Measurements from ENCODE around the gene TCHP. TPM values are rescaled to one million over a fixed set of nuclear protein-coding genes. Genes with fewer than 3 reads are reported as not detected.

TCHP gene
- total RNA-seq, 1 donor from 2014 or later = 20.6 TPM

DNA sequence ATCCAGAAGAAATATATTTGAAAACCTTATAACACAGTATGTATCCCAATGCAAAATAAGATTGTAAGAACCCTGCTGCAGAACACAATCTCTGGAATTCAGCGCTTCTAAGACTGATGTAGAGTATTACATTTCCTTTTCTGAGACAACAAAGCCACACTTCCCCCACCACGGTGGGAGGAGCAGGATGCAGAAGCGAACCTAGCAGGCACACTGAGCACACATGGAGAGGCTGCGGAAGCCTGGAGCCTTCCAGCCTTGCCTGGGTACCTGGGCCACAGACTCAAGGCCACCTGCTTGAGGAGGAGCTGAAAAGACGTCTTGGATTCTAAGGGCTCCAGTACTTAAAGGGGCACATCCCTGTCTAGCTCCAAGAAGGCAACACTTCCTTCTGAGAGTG, 46.4 kb downstream of the TCHP start:
- TF ChIP-seq, protein P1, sequence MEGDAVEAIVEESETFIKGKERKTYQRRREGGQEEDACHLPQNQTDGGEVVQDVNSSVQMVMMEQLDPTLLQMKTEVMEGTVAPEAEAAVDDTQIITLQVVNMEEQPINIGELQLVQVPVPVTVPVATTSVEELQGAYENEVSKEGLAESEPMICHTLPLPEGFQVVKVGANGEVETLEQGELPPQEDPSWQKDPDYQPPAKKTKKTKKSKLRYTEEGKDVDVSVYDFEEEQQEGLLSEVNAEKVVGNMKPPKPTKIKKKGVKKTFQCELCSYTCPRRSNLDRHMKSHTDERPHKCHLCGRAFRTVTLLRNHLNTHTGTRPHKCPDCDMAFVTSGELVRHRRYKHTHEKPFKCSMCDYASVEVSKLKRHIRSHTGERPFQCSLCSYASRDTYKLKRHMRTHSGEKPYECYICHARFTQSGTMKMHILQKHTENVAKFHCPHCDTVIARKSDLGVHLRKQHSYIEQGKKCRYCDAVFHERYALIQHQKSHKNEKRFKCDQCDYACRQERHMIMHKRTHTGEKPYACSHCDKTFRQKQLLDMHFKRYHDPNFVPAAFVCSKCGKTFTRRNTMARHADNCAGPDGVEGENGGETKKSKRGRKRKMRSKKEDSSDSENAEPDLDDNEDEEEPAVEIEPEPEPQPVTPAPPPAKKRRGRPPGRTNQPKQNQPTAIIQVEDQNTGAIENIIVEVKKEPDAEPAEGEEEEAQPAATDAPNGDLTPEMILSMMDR (IDR thresholded peaks at IDR 0.05; ENCODE audit: unreplicated experiment) = no peak
- H3K27ac Mint-ChIP-seq = peak overlapping the region; percentile 91
- H3K4me3 Mint-ChIP-seq (ENCODE audit: low read depth) = peak overlapping the region; percentile 24
- DNase-seq (ENCODE audit: low spot score, unreplicated experiment) = no peak
- peaks cover 32% of the 10 kb centered on the region for H3K4me1 Mint-ChIP-seq (ENCODE audit: low read depth)
- H3K9me3 Mint-ChIP-seq (ENCODE audit: low read depth) = no peaks in the 10 kb centered on the region
- H3K27me3 Mint-ChIP-seq = no peaks in the 10 kb centered on the region
- H3K36me3 Mint-ChIP-seq (ENCODE audit: insufficient read depth) = peaks cover 15% of the 10 kb centered on the region

DNA sequence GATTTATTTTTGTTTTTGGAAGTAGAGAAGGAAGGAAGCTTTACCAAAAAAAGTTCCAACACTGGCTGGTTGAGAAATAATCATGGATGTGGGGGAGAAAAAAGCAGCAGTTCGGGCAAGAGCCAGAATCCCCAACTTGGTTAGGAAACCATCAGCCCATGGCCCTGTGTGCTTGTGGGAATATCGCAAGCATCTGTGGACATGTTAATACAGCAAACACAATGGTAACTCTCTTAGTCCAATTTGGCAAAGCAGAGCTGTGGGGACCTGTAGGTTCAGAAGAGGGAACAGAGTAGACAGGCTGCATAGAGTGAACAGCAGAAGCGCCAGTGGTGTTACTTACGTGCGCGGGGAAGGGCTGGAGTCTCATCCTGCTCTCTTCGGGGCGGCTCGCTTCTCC, 46.8 kb downstream of the TCHP start:
- Mint-ChIP-seq H3K9me3 (ENCODE audit: low read depth) (no peaks in the 10 kb centered on the region), H3K27ac (peak overlapping the region; percentile 91), H3K36me3 (ENCODE audit: insufficient read depth) (peaks cover 17% of the 10 kb centered on the region), H3K4me1 (ENCODE audit: low read depth) (peaks cover 32% of the 10 kb centered on the region), H3K27me3 (no peaks in the 10 kb centered on the region), H3K4me3 (ENCODE audit: low read depth) (peak overlapping the region; percentile 24)
- TF ChIP-seq, protein P1 (IDR thresholded peaks at IDR 0.05; ENCODE audit: unreplicated experiment) = no peak
- DNase-seq (ENCODE audit: low spot score, unreplicated experiment) = no peak

DNA sequence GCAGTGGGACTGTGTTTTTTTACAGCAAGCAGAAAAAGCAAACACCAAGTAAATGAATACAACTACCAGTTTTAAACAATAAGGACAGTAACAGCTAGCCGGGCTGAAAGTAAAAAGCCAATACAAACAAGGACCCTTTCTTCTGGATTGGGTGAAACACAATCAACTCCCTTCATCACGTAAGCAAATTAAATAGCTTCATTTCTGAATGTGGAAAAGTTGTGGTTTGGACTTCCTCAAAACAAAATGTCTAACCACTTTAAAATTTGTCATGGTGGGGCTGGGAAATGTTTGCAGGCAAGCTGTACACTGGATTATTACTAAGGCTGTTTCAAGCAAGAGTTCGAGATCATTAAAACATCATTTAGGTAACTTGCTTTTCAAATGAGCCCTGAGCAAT, 47.4 kb downstream of the TCHP start:
- peak overlapping the region; percentile 91 for H3K27ac Mint-ChIP-seq
- H3K4me1 Mint-ChIP-seq (ENCODE audit: low read depth) = peaks cover 32% of the 10 kb centered on the region
- no peak for DNase-seq (ENCODE audit: low spot score, unreplicated experiment)
- H3K4me3 Mint-ChIP-seq (ENCODE audit: low read depth) = no peak overlapping the region
- H3K27me3 Mint-ChIP-seq = no peaks in the 10 kb centered on the region
- TF ChIP-seq, protein P1 (IDR thresholded peaks at IDR 0.05; ENCODE audit: unreplicated experiment) = no peak
- H3K9me3 Mint-ChIP-seq (ENCODE audit: low read depth) = no peaks in the 10 kb centered on the region
- peaks cover 23% of the 10 kb centered on the region for H3K36me3 Mint-ChIP-seq (ENCODE audit: insufficient read depth)

DNA sequence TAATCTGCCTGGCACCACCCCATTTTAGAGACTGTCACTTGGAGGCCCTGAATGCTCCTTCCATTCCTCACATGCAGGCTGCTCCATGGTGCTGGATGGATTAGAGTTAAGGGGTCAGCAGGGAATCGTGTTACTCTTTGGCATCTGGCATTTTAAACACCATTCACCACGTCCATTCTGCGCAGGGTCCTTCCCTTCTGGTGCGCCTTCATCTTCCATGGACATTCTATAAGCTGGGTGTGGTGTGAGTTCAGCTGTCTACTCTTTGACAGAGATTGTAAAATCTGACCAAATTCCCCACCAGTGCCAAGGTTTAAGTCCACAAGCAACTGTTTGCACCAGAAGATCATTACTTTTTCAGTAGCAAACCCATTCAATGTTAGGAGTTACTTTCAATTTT, 48.3 kb downstream of the TCHP start:
- peaks cover 32% of the 10 kb centered on the region for H3K4me1 Mint-ChIP-seq (ENCODE audit: low read depth)

DNA sequence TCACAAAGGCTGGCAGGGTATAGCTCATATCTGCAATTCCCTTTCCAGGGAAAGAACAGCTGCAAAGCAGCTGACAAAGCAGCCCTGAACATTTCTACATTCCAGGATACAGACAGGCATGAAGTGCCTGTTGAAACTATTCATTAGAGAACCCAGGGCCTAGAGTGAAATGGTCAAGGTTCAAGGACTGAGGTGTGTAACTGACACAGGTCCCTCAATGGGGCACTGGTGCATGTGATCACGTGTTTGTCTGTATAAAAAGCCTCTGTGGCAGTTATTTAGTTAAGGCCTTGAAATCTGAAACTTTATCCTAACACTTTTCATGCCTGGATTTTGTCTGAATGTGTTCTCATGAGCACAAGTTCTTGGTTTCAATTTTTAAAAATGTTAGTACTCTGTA, 49.0 kb downstream of the TCHP start:
- no peaks in the 10 kb centered on the region for H3K27me3 Mint-ChIP-seq
- TF ChIP-seq, protein P1 (IDR thresholded peaks at IDR 0.05; ENCODE audit: unreplicated experiment) = no peak
- H3K4me1 Mint-ChIP-seq (ENCODE audit: low read depth) = peaks cover 32% of the 10 kb centered on the region
- H3K9me3 Mint-ChIP-seq (ENCODE audit: low read depth) = no peaks in the 10 kb centered on the region
- peaks cover 32% of the 10 kb centered on the region for H3K36me3 Mint-ChIP-seq (ENCODE audit: insufficient read depth)
- DNase-seq (ENCODE audit: low spot score, unreplicated experiment) = no peak
- peak overlapping the region; percentile 92 for H3K27ac Mint-ChIP-seq
- H3K4me3 Mint-ChIP-seq (ENCODE audit: low read depth) = no peak overlapping the region

More for the DNA sequence above, 48.3 kb downstream of the TCHP start:
- Mint-ChIP-seq H3K9me3 (ENCODE audit: low read depth) (no peaks in the 10 kb centered on the region), H3K4me3 (ENCODE audit: low read depth) (no peak overlapping the region), H3K27me3 (no peaks in the 10 kb centered on the region), H3K27ac (peak overlapping the region; percentile 92), H3K36me3 (ENCODE audit: insufficient read depth) (peaks cover 29% of the 10 kb centered on the region)
- DNase-seq (ENCODE audit: low spot score, unreplicated experiment) = no peak
- TF ChIP-seq, protein P1 (IDR thresholded peaks at IDR 0.05; ENCODE audit: unreplicated experiment) = no peak

All from progenitor cell of endocrine pancreas (in vitro differentiated cells).